Right ventricle myocardium inferior (tissue), 1 donor: Measurements from ENCODE around the gene HSFX1. TPM values are rescaled to one million over a fixed set of nuclear protein-coding genes. Genes with fewer than 3 reads are reported as not detected.

Experiments used
- ATAC-seq: fragments of 200-7000 bp; cut with Tn5 transposase; one replicate; pipeline ENCODE4 v1.9.1; 2020; ENCODE audit warnings: mild to moderate bottlenecking, moderate library complexity
- DNase-seq: peaks from one replicate; pipeline ENCODE4 v3.0.0; 2021; ENCODE audit errors: missing footprints
- intact Hi-C: fragments of 100-400 bp; cut with DNase I; formaldehyde crosslinking; loops from one replicate; pipeline ENCODE4 v1.11.0; 2022
- total RNA-seq: library from RNA; stranded (reverse); fragmentation: NEBNext Ultra II Directional; extraction: Animal tissue kit (Norgen Biotek cat#: 25700); gene quantifications from one replicate; pipeline ENCODE4 v1.2.1, GENCODE V29; 2021
- donor health status: DM: no; HTN: yes; CAD: no; lungs with severe emphysema.

HSFX1 gene
- total RNA-seq, 1 donor from 2014 or later, result 1.7 TPM

DNA sequence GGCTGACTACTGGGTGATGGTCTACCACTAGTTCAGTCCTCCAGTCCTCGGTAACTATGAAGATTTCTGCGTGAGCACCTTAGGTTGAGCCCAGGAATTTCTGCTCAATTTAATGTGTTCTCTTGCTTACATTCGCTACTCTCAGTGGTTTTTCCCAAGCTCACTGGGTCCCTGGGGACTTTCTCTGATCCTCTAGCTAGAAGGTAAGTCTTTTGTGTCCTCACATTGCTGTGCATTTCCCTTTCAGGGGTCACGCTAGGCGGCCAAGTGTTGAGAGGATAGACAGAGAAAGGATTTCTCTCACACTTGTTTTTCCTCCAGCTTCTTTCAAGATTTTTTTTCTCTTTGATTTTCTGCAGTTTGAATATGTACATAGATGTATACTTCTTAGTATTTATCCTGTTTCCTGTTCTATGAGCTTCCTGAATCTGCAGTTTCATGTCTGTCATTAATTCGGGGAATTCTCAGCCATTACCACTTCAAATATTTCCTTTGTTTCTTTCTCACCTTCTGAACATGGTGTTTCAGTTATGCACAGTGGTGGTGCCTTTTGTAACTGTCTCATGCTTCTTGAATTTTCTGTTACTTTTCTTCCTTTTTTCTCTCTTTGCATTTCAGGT, 25.3 kb downstream of the HSFX1 start:
- intact Hi-C loops, result no loop called here
- ATAC-seq (no peak), DNase-seq (no peak)

GRCh38 chrX:149799938-149800337, 26.1 kb downstream of the HSFX1 start:
- ATAC-seq (no peak), DNase-seq (no peak)
- intact Hi-C loops, result no loop called here

- DNase-seq, result no peak
- ATAC-seq, result no peak
- intact Hi-C loops, result no loop called here
Measured at GRCh38 chrX:149803458-149804062, 29.7 kb downstream of the HSFX1 start.

- DNase-seq, result no peak
- intact Hi-C loops, result no loop called here
- ATAC-seq, result no peak
Measured at GRCh38 chrX:149804102-149804501, 30.2 kb downstream of the HSFX1 start.

DNA sequence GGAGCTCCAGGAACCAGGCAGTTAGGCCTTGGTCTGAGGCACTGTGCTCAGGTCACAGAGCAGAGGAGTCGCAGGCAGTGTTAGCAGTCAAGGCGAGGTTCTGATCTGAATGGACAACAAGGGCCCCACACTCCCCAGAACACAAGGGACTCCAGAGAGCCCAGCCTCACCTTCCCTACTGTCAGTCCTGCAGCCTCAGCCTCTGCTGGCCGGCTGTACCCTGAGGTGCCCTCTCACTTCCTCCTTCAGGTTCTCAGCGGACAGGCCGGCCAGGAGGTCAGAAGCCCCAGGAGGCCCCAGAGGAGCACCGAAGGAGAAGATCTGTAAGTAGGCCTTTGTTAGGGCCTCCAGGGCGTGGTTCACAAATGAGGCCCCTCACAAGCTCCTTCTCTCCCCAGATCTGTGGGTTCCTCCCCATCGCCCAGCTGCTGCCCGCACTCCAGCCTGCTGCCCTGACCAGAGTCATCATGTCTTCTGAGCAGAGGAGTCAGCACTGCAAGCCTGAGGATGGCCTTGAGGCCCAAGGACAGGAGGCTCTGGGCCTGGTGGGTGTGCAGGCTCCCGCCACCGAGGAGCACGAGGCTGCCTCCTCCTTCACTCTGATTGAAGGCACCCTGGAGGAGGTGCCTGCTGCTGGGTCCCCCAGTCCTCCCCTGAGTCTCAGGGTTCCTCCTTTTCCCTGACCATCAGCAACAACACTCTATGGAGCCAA, 34.0 kb downstream of the HSFX1 start:
- ATAC-seq, result no peak
- intact Hi-C loops, result no loop called here
- no peak for DNase-seq

- intact Hi-C loops, result no loop called here
- DNase-seq (no peak), ATAC-seq (no peak)
Measured at GRCh38 chrX:149818652-149819051, 44.8 kb downstream of the HSFX1 start.

- DNase-seq (no peak), ATAC-seq (no peak)
- intact Hi-C loops, result no loop called here
Measured at GRCh38 chrX:149819371-149819770, 45.5 kb downstream of the HSFX1 start.

GRCh38 chrX:149825424-149825823, 51.6 kb downstream of the HSFX1 start:
- ATAC-seq (no peak), DNase-seq (no peak)
- intact Hi-C loops, result no loop called here

Other genes starting within 250 kb of the HSFX1 start
- 32.5 TPM for gene EOLA1, start 233.1 kb upstream of the HSFX1 start, total RNA-seq
- not detected for gene HSFX3, start 224.1 kb upstream of the HSFX1 start, total RNA-seq
- not detected for gene MAGEA9B, start 186.6 kb upstream of the HSFX1 start, total RNA-seq
- gene HSFX2, start 178.8 kb upstream of the HSFX1 start, total RNA-seq, result not detected
- 33.5 TPM for gene TMEM185A, start 142.3 kb upstream of the HSFX1 start, total RNA-seq
- gene MAGEA11, start 62.0 kb upstream of the HSFX1 start, total RNA-seq, result not detected
- not detected for gene MAGEA9, start 7.9 kb downstream of the HSFX1 start, total RNA-seq
- gene MAGEA8, start 107.1 kb downstream of the HSFX1 start, total RNA-seq, result not detected
- not detected for gene HSFX4, start 155.5 kb downstream of the HSFX1 start, total RNA-seq
- gene EOLA2, start 164.4 kb downstream of the HSFX1 start, total RNA-seq, result 20.7 TPM